ENCODE results near the gene ALG6. TPM values are rescaled to one million over a fixed set of nuclear protein-coding genes. Genes with fewer than 3 reads are reported as not detected.

ALG6 gene
- total and polyA plus RNA-seq, 3 donors from 2014 or later, result 7.8 to 10.0 (median 9.9) TPM

DNA sequence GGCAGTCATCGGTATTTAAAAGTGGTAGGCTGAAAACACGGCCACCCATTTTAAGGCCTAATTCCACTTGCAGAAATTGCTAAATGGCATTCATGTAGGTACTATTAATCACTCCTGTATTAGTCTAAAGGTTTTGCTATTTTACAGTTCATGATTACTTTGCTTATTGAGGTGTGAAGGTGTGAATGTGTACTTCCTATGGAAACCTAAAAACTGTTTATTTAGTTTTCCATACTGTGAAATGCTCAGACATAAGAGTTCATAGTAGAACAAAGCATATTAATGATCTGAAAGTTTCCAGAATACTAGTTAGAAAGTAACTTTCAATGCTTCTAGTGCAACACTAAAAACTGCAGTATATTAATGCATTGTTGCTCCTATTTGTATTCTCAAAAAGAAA, 85.8 kb downstream of the ALG6 start:
- no peak overlapping the region for H3K4me3 ChIP-seq
- WGBS, 2 donors, result 99 to 100% methylated on average over 2 of the region's 2 CpGs
- no peaks in the 10 kb centered on the region for H3K36me3 ChIP-seq (ENCODE audit: low read depth, missing control alignments)
- H3K27ac ChIP-seq, result no peak overlapping the region
- no peaks in the 10 kb centered on the region for H3K4me1 ChIP-seq
- no peaks in the 10 kb centered on the region for H3K27me3 ChIP-seq
- no peak for DNase-seq
- no peak for TF ChIP-seq POLR2A (IDR thresholded peaks at IDR 0.05)
- no peak for TF ChIP-seq CTCF (IDR thresholded peaks at IDR 0.05)
- intact Hi-C loops (cut with DNase I; ENCODE audit: low total_unique reads), result no loop called here
- no peaks in the 10 kb centered on the region for H3K9me3 ChIP-seq

GRCh38 chr1:63454269-63454668, 86.8 kb downstream of the ALG6 start:
- no peak for TF ChIP-seq CTCF (IDR thresholded peaks at IDR 0.05)
- H3K4me1 ChIP-seq, result no peaks in the 10 kb centered on the region
- no peaks in the 10 kb centered on the region for H3K27me3 ChIP-seq
- intact Hi-C loops (cut with DNase I; ENCODE audit: low total_unique reads), result no loop called here
- H3K4me3 ChIP-seq, result no peak overlapping the region
- no peaks in the 10 kb centered on the region for H3K36me3 ChIP-seq (ENCODE audit: low read depth, missing control alignments)
- DNase-seq, result no peak
- no peaks in the 10 kb centered on the region for H3K9me3 ChIP-seq
- no peak overlapping the region for H3K27ac ChIP-seq

- H3K27ac ChIP-seq, result no peak overlapping the region
- H3K4me3 ChIP-seq, result no peak overlapping the region
- no peaks in the 10 kb centered on the region for H3K36me3 ChIP-seq (ENCODE audit: low read depth, missing control alignments)
- H3K4me1 ChIP-seq, result no peaks in the 10 kb centered on the region
- intact Hi-C loops (cut with DNase I; ENCODE audit: low total_unique reads), result no loop called here
- no peaks in the 10 kb centered on the region for H3K27me3 ChIP-seq
- TF ChIP-seq CTCF (IDR thresholded peaks at IDR 0.05) (no peak), POLR2A (IDR thresholded peaks at IDR 0.05) (no peak)
- no peak for DNase-seq
- H3K9me3 ChIP-seq, result no peaks in the 10 kb centered on the region
Measured at GRCh38 chr1:63458750-63459149, 91.3 kb downstream of the ALG6 start.

- H3K27me3 ChIP-seq, result no peaks in the 10 kb centered on the region
- TF ChIP-seq CTCF (IDR thresholded peaks at IDR 0.05) (no peak), POLR2A (IDR thresholded peaks at IDR 0.05) (no peak)
- no peaks in the 10 kb centered on the region for H3K4me1 ChIP-seq
- H3K4me3 ChIP-seq, result no peak overlapping the region
- H3K27ac ChIP-seq, result no peak overlapping the region
- no peaks in the 10 kb centered on the region for H3K9me3 ChIP-seq
- 93 to 97% methylated on average over 1 of the region's 1 CpG for WGBS, 2 donors
- no peaks in the 10 kb centered on the region for H3K36me3 ChIP-seq (ENCODE audit: low read depth, missing control alignments)
- intact Hi-C loops (cut with DNase I; ENCODE audit: low total_unique reads), result no loop called here
- DNase-seq, result no peak
Measured at GRCh38 chr1:63461661-63462230, 94.3 kb downstream of the ALG6 start.

GRCh38 chr1:63463248-63463647, 95.8 kb downstream of the ALG6 start:
- H3K27ac ChIP-seq, result no peak overlapping the region
- TF ChIP-seq POLR2A (IDR thresholded peaks at IDR 0.05), result no peak
- TF ChIP-seq CTCF (IDR thresholded peaks at IDR 0.05), result no peak
- H3K27me3 ChIP-seq, result no peaks in the 10 kb centered on the region
- H3K36me3 ChIP-seq (ENCODE audit: low read depth, missing control alignments), result no peaks in the 10 kb centered on the region
- no peak for DNase-seq
- no peak overlapping the region for H3K4me3 ChIP-seq
- H3K9me3 ChIP-seq, result no peaks in the 10 kb centered on the region
- 89 to 93% methylated on average over 3 of the region's 3 CpGs for WGBS, 2 donors
- no peaks in the 10 kb centered on the region for H3K4me1 ChIP-seq
- intact Hi-C loops (cut with DNase I; ENCODE audit: low total_unique reads), result no loop called here
